SK-N-SH (cell line): Measurements from ENCODE around the gene FYB2. TPM values are rescaled to one million over a fixed set of nuclear protein-coding genes. Genes with fewer than 3 reads are reported as not detected.

Experiments used
- CTCF ChIA-PET: fragments of 300-600, 350-600 bp; formaldehyde crosslinking; extraction: SDS; loops from one replicate; lab custom pipeline; 2021; lab: Yijun Ruan, JAX
- POLR2A ChIA-PET: fragments of 350-600 bp; sonication (Branson Sonifier 250); formaldehyde crosslinking; extraction: SDS; loops from one replicate; lab custom pipeline; 2020; ENCODE audit warnings: antibody characterized with exemption, inconsistent platforms; lab: Yijun Ruan, JAX
- DNase-seq: peaks from one replicate; pipeline ENCODE4 v3.0.0; 2012
- H2AFZ ChIP-seq: fragments of 200-600 bp; sonication (generic); 2 replicates; pipeline ENCODE4 v1.8.1; 2016; ENCODE audit warnings: antibody characterized with exemption, mild to moderate bottlenecking, low read depth
- H3F3A ChIP-seq: fragments of 200-600 bp; sonication (generic); replicated peaks from 2 replicates; pipeline ENCODE3; 2016; ENCODE audit warnings: antibody characterized with exemption, mild to moderate bottlenecking; ENCODE audit not compliant: insufficient read depth
- H3K27ac ChIP-seq, 2 experiments: fragments of 200-500 bp in 1 of 2; fragments of 200-600 bp in 1 of 2; sonication (Bioruptor generic) in 1 of 2; sonication (generic), shearing (Covaris generic) in 1 of 2; 2 replicates each; pipeline versions ENCODE4 v1.5.1 to v1.6.1; 2014 to 2016; ENCODE audit warnings: low read depth in 2 of 2, inconsistent platforms in 1 of 2, low read length in 1 of 2, mild to moderate bottlenecking in 1 of 2, mixed read lengths in 1 of 2
- H3K27me3 ChIP-seq: fragments of 200-600 bp; sonication (generic), shearing (Covaris generic); 2 replicates; pipeline ENCODE4 v1.6.1; 2016; ENCODE audit warnings: mixed run types; ENCODE audit not compliant: insufficient read depth
- H3K36me3 ChIP-seq, 2 experiments: fragments of 200-500 bp in 1 of 2; fragments of 200-600 bp in 1 of 2; sonication (Bioruptor generic) in 1 of 2; sonication (generic) in 1 of 2; replicated peaks in 1 of 2; 2 replicates each; pipeline versions ENCODE3 to v1.5.1; 2014 to 2016; ENCODE audit warnings: low read length in 1 of 2, mild to moderate bottlenecking in 1 of 2; ENCODE audit not compliant: insufficient read depth in 2 of 2, control insufficient read depth in 1 of 2
- H3K4me1 ChIP-seq, 2 experiments: fragments of 200-500 bp in 1 of 2; fragments of 200-600 bp in 1 of 2; sonication (Bioruptor generic) in 1 of 2; sonication (generic), shearing (Covaris generic) in 1 of 2; 2 replicates each; pipeline versions ENCODE4 v1.5.1 to v1.6.1; 2014 to 2016; ENCODE audit warnings: low read depth in 1 of 2, low read length in 1 of 2, mixed run types in 1 of 2; ENCODE audit not compliant: insufficient read depth in 2 of 2, control insufficient read depth in 1 of 2
- H3K4me2 ChIP-seq: fragments of 200-600 bp; sonication (generic), shearing (Covaris generic); 2 replicates; pipeline ENCODE4 v1.6.1; 2017; ENCODE audit warnings: mixed run types
- H3K4me3 ChIP-seq, 2 experiments: fragments of 200-500 bp in 1 of 2; fragments of 200-600 bp in 1 of 2; sonication (Bioruptor generic) in 1 of 2; sonication (generic), shearing (Covaris generic) in 1 of 2; 2 replicates each; pipeline versions ENCODE4 v1.5.1 to v1.8.1; 2014 to 2016; ENCODE audit warnings: low read depth in 2 of 2, inconsistent platforms in 1 of 2, low read length in 1 of 2, mild to moderate bottlenecking in 1 of 2, mixed read lengths in 1 of 2, moderate library complexity in 1 of 2
- H3K79me2 ChIP-seq: fragments of 200-600 bp; sonication (generic); 2 replicates; pipeline ENCODE4 v1.8.1; 2017; ENCODE audit warnings: mild to moderate bottlenecking; ENCODE audit not compliant: insufficient read depth
- H3K9ac ChIP-seq: fragments of 200-600 bp; sonication (generic); 2 replicates; pipeline ENCODE4 v1.6.1; 2017; ENCODE audit warnings: mixed run types
- H3K9me2 ChIP-seq: fragments of 200-600 bp; sonication (generic); 2 replicates; pipeline ENCODE4 v1.6.1; 2017; ENCODE audit warnings: mixed run types
- H3K9me3 ChIP-seq: fragments of 200-600 bp; sonication (generic); 2 replicates; pipeline ENCODE4 v1.6.1; 2017; ENCODE audit warnings: mixed run types, mild to moderate bottlenecking, moderate library complexity
- H4K20me1 ChIP-seq: fragments of 200-600 bp; sonication (generic); 2 replicates; pipeline ENCODE4 v1.6.1; 2017; ENCODE audit warnings: mild to moderate bottlenecking, mixed run types; ENCODE audit not compliant: insufficient read depth
- FOXJ3 ChIP-seq: sonication (generic); formaldehyde crosslinking; IDR thresholded peaks from 2 replicates; pipeline ENCODE4 v1.5.1; 2020; ENCODE audit warnings: mild to moderate bottlenecking, missing genetic modification reagents
- NFIC ChIP-seq: IDR thresholded peaks from 2 replicates; pipeline ENCODE4 v1.4.0; 2012; ENCODE audit warnings: borderline replicate concordance
- PBX3 ChIP-seq: IDR thresholded peaks from 2 replicates; pipeline ENCODE4; 2012
- RAD21 ChIP-seq: IDR thresholded peaks from 2 replicates; pipeline ENCODE4 v1.6.1; 2012; ENCODE audit warnings: mild to moderate bottlenecking, low read length
- RXRA ChIP-seq: IDR thresholded peaks from 2 replicates; pipeline ENCODE4 v1.4.0; 2012; ENCODE audit warnings: low read depth, mild to moderate bottlenecking, borderline replicate concordance
- SIN3A ChIP-seq: IDR thresholded peaks from 2 replicates; pipeline ENCODE4 v1.6.1; 2012; ENCODE audit warnings: low read depth, mild to moderate bottlenecking, low read length, moderate library complexity, borderline replicate concordance
- TAF1 ChIP-seq: IDR thresholded peaks from 2 replicates; pipeline ENCODE4 v1.6.1; 2012; ENCODE audit warnings: low read depth, mild to moderate bottlenecking, low read length, moderate library complexity, borderline replicate concordance
- TCF12 ChIP-seq: IDR thresholded peaks from 2 replicates; pipeline ENCODE4 v1.4.0; 2012
- ZBTB33 ChIP-seq: IDR thresholded peaks from 2 replicates; pipeline ENCODE4 v1.4.0; 2012; ENCODE audit warnings: low read depth, borderline replicate concordance
- WGBS: methylation state at CpG from one replicate; pipeline ENCODE4 v1.1.6; 2017; ENCODE audit warnings: low lambda C conversion rate; 5-methylcytosine and 5-hydroxymethylcytosine counted together
- polyA plus RNA-seq, 3 experiments: library from polyadenylated mRNA; depleted of rRNA; stranded (reverse); fragments of >200 nt; gene quantifications; 2 replicates each; pipeline ENCODE4 v1.2.3, GENCODE V29; 2012
- TF ChIP-seq, protein P1 (sequence below): fragments of 150-350 bp; IDR thresholded peaks from 2 replicates; pipeline ENCODE4 v1.6.1; 2017; ENCODE audit warnings: antibody characterized with exemption, low read length, low read depth, borderline replicate concordance
- TF ChIP-seq, protein P2 (sequence below): IDR thresholded peaks from 2 replicates; pipeline ENCODE4 v1.4.0; 2012; ENCODE audit warnings: low read depth

Gene FYB2
- polyA plus RNA-seq, 1 of the 3 experiments (the other 2 are of a cell fraction) = not detected

DNA sequence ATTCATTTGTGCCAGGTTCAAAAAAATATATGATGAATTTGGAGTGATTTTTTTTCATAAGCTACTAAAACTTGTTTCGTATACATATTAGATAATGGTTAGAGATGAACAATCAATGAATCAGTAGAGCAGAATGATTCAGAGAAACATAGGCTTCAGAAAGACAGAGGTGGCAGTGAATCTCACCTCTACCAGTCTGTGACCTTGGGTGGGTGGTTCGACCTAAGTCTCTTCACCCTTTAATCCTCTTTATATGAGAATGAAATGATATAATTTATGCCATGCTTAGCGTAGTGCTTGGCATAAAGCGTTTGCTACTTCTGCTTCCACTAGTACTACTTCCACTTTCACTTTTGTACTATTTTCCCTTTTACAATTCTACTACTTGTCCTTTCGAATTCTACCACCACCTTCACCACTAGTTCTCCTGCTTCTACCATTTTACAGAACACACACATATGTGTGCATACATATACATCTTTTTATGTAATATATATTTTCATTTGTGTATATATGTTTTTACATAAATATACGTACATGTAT is 45.1 kb downstream of the FYB2 start (continued):
- TF ChIP-seq ZBTB33 (no peak), RAD21 (no peak), SIN3A (no peak), TAF1 (no peak), PBX3 (no peak), NFIC (no peak), TCF12 (no peak)
- TF ChIP-seq, protein P1, sequence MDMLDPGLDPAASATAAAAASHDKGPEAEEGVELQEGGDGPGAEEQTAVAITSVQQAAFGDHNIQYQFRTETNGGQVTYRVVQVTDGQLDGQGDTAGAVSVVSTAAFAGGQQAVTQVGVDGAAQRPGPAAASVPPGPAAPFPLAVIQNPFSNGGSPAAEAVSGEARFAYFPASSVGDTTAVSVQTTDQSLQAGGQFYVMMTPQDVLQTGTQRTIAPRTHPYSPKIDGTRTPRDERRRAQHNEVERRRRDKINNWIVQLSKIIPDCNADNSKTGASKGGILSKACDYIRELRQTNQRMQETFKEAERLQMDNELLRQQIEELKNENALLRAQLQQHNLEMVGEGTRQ = no peak

DNA sequence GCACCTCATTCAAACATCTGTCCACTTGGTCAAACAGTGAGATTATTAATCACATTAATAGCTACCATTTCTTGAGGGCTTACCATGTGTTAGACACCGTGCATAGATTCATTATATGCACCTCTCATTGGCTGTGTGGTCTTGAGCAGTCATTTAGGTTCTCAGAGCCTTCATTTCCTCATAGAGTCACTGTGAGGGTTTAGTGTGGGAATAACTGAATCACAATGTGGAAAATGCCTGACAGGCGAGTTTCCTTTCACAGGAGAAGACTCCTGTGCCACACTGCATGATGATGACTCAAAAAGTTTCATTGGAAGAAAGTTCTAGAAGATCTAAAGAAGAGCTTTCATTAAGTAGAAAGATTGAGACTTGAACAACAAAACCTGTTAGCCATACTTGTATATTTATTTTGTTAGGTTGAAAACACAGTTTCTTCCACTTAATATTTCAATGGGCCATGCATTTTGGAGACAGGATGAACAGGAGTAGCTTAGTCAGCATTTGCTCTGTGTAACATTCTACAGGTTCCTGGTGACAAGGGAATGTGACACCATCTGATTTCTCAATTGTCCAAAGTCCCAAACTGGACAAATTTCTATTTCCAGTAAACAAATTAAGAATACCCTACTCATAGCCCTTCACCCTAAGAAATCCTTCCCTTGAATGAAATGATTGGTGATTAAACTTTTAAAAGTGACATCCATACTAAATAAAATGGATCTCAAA is 45.7 kb downstream of the FYB2 start:
- Histone ChIP-seq H3K4me2 (no peak overlapping the region), H4K20me1 (no peaks in the 10 kb centered on the region), H3K4me3 (no peak overlapping the region), H2AFZ (no peak overlapping the region), H3K9me3 (no peaks in the 10 kb centered on the region), H3F3A (no peaks in the 10 kb centered on the region), H3K27me3 (no peaks in the 10 kb centered on the region), H3K9ac (no peak overlapping the region), H3K9me2 (no peaks in the 10 kb centered on the region), H3K79me2 (no peaks in the 10 kb centered on the region), H3K27ac (no peak overlapping the region), H3K4me1 (no peaks in the 10 kb centered on the region), H3K36me3 (no peaks in the 10 kb centered on the region)
- POLR2A ChIA-PET = no interaction called here
- TF ChIP-seq TAF1 = no peak
- TF ChIP-seq, protein P2, sequence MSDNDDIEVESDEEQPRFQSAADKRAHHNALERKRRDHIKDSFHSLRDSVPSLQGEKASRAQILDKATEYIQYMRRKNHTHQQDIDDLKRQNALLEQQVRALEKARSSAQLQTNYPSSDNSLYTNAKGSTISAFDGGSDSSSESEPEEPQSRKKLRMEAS = no peak
- TF ChIP-seq RXRA = no peak
- no peak for TF ChIP-seq RAD21
- TF ChIP-seq FOXJ3 (CRISPR knock-in tag) = no peak
- 38% methylated on average over 2 of the region's 2 CpGs for WGBS
- no peak for DNase-seq
- CTCF ChIA-PET = interaction anchor here (1.0 kb wide), 2 partner anchors 17 to 30 kb away, joined by 3 to 5 read pairs; no protein-coding TSS in a partner anchor
